SK-N-SH (cell line): ENCODE data around the gene TTC31. TPM values are rescaled to one million over a fixed set of nuclear protein-coding genes. Genes with fewer than 3 reads are reported as not detected.

Experiments
- CTCF ChIA-PET: fragments of 300-600, 350-600 bp; formaldehyde crosslinking; extraction: SDS; loops from one replicate; lab custom pipeline; 2021; lab: Yijun Ruan, JAX
- POLR2A ChIA-PET: fragments of 350-600 bp; sonication (Branson Sonifier 250); formaldehyde crosslinking; extraction: SDS; loops from one replicate; lab custom pipeline; 2020; ENCODE audit warnings: antibody characterized with exemption, inconsistent platforms; lab: Yijun Ruan, JAX
- DNase-seq: peaks from one replicate; pipeline ENCODE4 v3.0.0; 2012
- H2AFZ ChIP-seq: fragments of 200-600 bp; sonication (generic); 2 replicates; pipeline ENCODE4 v1.8.1; 2016; ENCODE audit warnings: antibody characterized with exemption, mild to moderate bottlenecking, low read depth
- H3F3A ChIP-seq: fragments of 200-600 bp; sonication (generic); replicated peaks from 2 replicates; pipeline ENCODE3; 2016; ENCODE audit warnings: antibody characterized with exemption, mild to moderate bottlenecking; ENCODE audit not compliant: insufficient read depth
- H3K27ac ChIP-seq, 2 experiments: fragments of 200-500 bp in 1 of 2; fragments of 200-600 bp in 1 of 2; sonication (Bioruptor generic) in 1 of 2; sonication (generic), shearing (Covaris generic) in 1 of 2; 2 replicates each; pipeline versions ENCODE4 v1.5.1 to v1.6.1; 2014 to 2016; ENCODE audit warnings: low read depth in 2 of 2, inconsistent platforms in 1 of 2, low read length in 1 of 2, mild to moderate bottlenecking in 1 of 2, mixed read lengths in 1 of 2
- H3K27me3 ChIP-seq: fragments of 200-600 bp; sonication (generic), shearing (Covaris generic); 2 replicates; pipeline ENCODE4 v1.6.1; 2016; ENCODE audit warnings: mixed run types; ENCODE audit not compliant: insufficient read depth
- H3K36me3 ChIP-seq, 2 experiments: fragments of 200-500 bp in 1 of 2; fragments of 200-600 bp in 1 of 2; sonication (Bioruptor generic) in 1 of 2; sonication (generic) in 1 of 2; replicated peaks in 1 of 2; 2 replicates each; pipeline versions ENCODE3 to v1.5.1; 2014 to 2016; ENCODE audit warnings: low read length in 1 of 2, mild to moderate bottlenecking in 1 of 2; ENCODE audit not compliant: insufficient read depth in 2 of 2, control insufficient read depth in 1 of 2
- H3K4me1 ChIP-seq, 2 experiments: fragments of 200-500 bp in 1 of 2; fragments of 200-600 bp in 1 of 2; sonication (Bioruptor generic) in 1 of 2; sonication (generic), shearing (Covaris generic) in 1 of 2; 2 replicates each; pipeline versions ENCODE4 v1.5.1 to v1.6.1; 2014 to 2016; ENCODE audit warnings: low read depth in 1 of 2, low read length in 1 of 2, mixed run types in 1 of 2; ENCODE audit not compliant: insufficient read depth in 2 of 2, control insufficient read depth in 1 of 2
- H3K4me2 ChIP-seq: fragments of 200-600 bp; sonication (generic), shearing (Covaris generic); 2 replicates; pipeline ENCODE4 v1.6.1; 2017; ENCODE audit warnings: mixed run types
- H3K4me3 ChIP-seq, 2 experiments: fragments of 200-500 bp in 1 of 2; fragments of 200-600 bp in 1 of 2; sonication (Bioruptor generic) in 1 of 2; sonication (generic), shearing (Covaris generic) in 1 of 2; 2 replicates each; pipeline versions ENCODE4 v1.5.1 to v1.8.1; 2014 to 2016; ENCODE audit warnings: low read depth in 2 of 2, inconsistent platforms in 1 of 2, low read length in 1 of 2, mild to moderate bottlenecking in 1 of 2, mixed read lengths in 1 of 2, moderate library complexity in 1 of 2
- H3K79me2 ChIP-seq: fragments of 200-600 bp; sonication (generic); 2 replicates; pipeline ENCODE4 v1.8.1; 2017; ENCODE audit warnings: mild to moderate bottlenecking; ENCODE audit not compliant: insufficient read depth
- H3K9ac ChIP-seq: fragments of 200-600 bp; sonication (generic); 2 replicates; pipeline ENCODE4 v1.6.1; 2017; ENCODE audit warnings: mixed run types
- H3K9me2 ChIP-seq: fragments of 200-600 bp; sonication (generic); 2 replicates; pipeline ENCODE4 v1.6.1; 2017; ENCODE audit warnings: mixed run types
- H3K9me3 ChIP-seq: fragments of 200-600 bp; sonication (generic); 2 replicates; pipeline ENCODE4 v1.6.1; 2017; ENCODE audit warnings: mixed run types, mild to moderate bottlenecking, moderate library complexity
- H4K20me1 ChIP-seq: fragments of 200-600 bp; sonication (generic); 2 replicates; pipeline ENCODE4 v1.6.1; 2017; ENCODE audit warnings: mild to moderate bottlenecking, mixed run types; ENCODE audit not compliant: insufficient read depth
- CHD2 ChIP-seq: fragments of 150-350 bp; IDR thresholded peaks from 2 replicates; pipeline ENCODE4 v1.6.1; 2018; ENCODE audit warnings: low read length; ENCODE audit not compliant: partially characterized antibody
- ELF1 ChIP-seq: IDR thresholded peaks from 2 replicates; pipeline ENCODE4 v1.4.0; 2012
- EP300 ChIP-seq, 2 experiments: IDR thresholded peaks; 2 replicates each; pipeline versions ENCODE4 v1.4.0 to v1.6.1; 2012; ENCODE audit warnings: borderline replicate concordance in 1 of 2, low read depth in 1 of 2, low read length in 1 of 2
- FOXJ3 ChIP-seq: sonication (generic); formaldehyde crosslinking; IDR thresholded peaks from 2 replicates; pipeline ENCODE4 v1.5.1; 2020; ENCODE audit warnings: mild to moderate bottlenecking, missing genetic modification reagents
- FOXM1 ChIP-seq: IDR thresholded peaks from 2 replicates; pipeline ENCODE4 v1.4.0; 2012; ENCODE audit warnings: low read depth, mild to moderate bottlenecking
- GABPA ChIP-seq: IDR thresholded peaks from 2 replicates; pipeline ENCODE4 v1.4.0; 2012; ENCODE audit warnings: low read depth, mild to moderate bottlenecking
- MAX ChIP-seq: IDR thresholded peaks from 2 replicates; pipeline ENCODE4 v1.4.0; 2012; ENCODE audit warnings: low read depth
- MXI1 ChIP-seq: IDR thresholded peaks from 2 replicates; pipeline ENCODE4 v1.6.1; 2012; ENCODE audit warnings: mild to moderate bottlenecking, low read depth, low read length, improper control_type of control experiment
- POLR2AphosphoS5 ChIP-seq: IDR thresholded peaks from 2 replicates; pipeline ENCODE4 v1.6.1; 2012; ENCODE audit warnings: low read depth, low read length
- RAD21 ChIP-seq: IDR thresholded peaks from 2 replicates; pipeline ENCODE4 v1.6.1; 2012; ENCODE audit warnings: mild to moderate bottlenecking, low read length
- RFX5 ChIP-seq: IDR thresholded peaks from 2 replicates; pipeline ENCODE4 v1.6.1; 2012; ENCODE audit warnings: mild to moderate bottlenecking, improper control_type of control experiment, low read length
- SIN3A ChIP-seq: IDR thresholded peaks from 2 replicates; pipeline ENCODE4 v1.6.1; 2012; ENCODE audit warnings: low read depth, mild to moderate bottlenecking, low read length, moderate library complexity, borderline replicate concordance
- TAF1 ChIP-seq: IDR thresholded peaks from 2 replicates; pipeline ENCODE4 v1.6.1; 2012; ENCODE audit warnings: low read depth, mild to moderate bottlenecking, low read length, moderate library complexity, borderline replicate concordance
- TEAD4 ChIP-seq: IDR thresholded peaks from 2 replicates; pipeline ENCODE4 v1.4.0; 2012; ENCODE audit warnings: mild to moderate bottlenecking, borderline replicate concordance; ENCODE audit not compliant: insufficient read depth
- YY1 ChIP-seq: IDR thresholded peaks from 2 replicates; pipeline ENCODE4 v1.4.0; 2012; ENCODE audit warnings: low read depth, mild to moderate bottlenecking
- WGBS: methylation state at CpG from one replicate; pipeline ENCODE4 v1.1.6; 2017; ENCODE audit warnings: low lambda C conversion rate; 5-methylcytosine and 5-hydroxymethylcytosine counted together
- polyA plus RNA-seq, 3 experiments: library from polyadenylated mRNA; depleted of rRNA; stranded (reverse); fragments of >200 nt; gene quantifications; 2 replicates each; pipeline ENCODE4 v1.2.3, GENCODE V29; 2012

The TTC31 gene
- polyA plus RNA-seq, 1 of the 3 experiments (the other 2 are of a cell fraction) = 27.9 TPM

- no peaks in the 10 kb centered on the region for H3K27me3 ChIP-seq
- ChIA-PET POLR2A (interaction anchor here (0.7 to 3.0 kb wide), 13 partner anchors 8 to 75 kb away, joined by 3 to 27 read pairs (median 8); partner anchors contain the start of genes C2orf81, INO80B, MRPL53 and TLX2), CTCF (interaction anchor here (0.7 to 2.5 kb wide), 9 partner anchors 10 to 105 kb away, joined by 3 to 9 read pairs (median 3); partner anchors contain the start of genes INO80B and WBP1)
- H3K4me1 ChIP-seq = peaks cover 20 to 27% of the 10 kb centered on the region in 2 experiments; a peak in 3 of 4 replicates
- peaks cover 6% of the 10 kb centered on the region for H3F3A ChIP-seq
- H3K36me3 ChIP-seq = no peaks in the 10 kb centered on the region
- WGBS = 6% methylated on average over 12 of the region's 14 CpGs
- H3K4me2 ChIP-seq = peak overlapping the region; percentile 97
- no peaks in the 10 kb centered on the region for H3K9me3 ChIP-seq
- TF ChIP-seq EP300 (IDR thresholded peaks at IDR 0.05; ENCODE audit: borderline replicate concordance in 1 of 2, low read depth in 1 of 2, low read length in 1 of 2) (peak in 1 of 2 experiments; percentile 27; a peak in 1 of 4 replicates), MXI1 (peak; percentile 55; the same call in 1 of the 2 replicates), CHD2 (peak; percentile 27), FOXJ3 (CRISPR knock-in tag) (no peak), SIN3A (0 out of 2 replicates have a peak, but pooled peaks have one; percentile 10), RAD21 (peak; percentile 10; the same call in 1 of the 2 replicates), FOXM1 (no peak), RFX5 (0 out of 2 replicates have a peak, but pooled peaks have one; percentile 30)
- no peaks in the 10 kb centered on the region for H4K20me1 ChIP-seq
- peak overlapping the region; percentile 73 to 75 for H3K4me3 ChIP-seq
- DNase-seq = peak; percentile 84
- H3K79me2 ChIP-seq = peaks cover 30% of the 10 kb centered on the region
- no peaks in the 10 kb centered on the region for H3K9me2 ChIP-seq
- peak overlapping the region; percentile 95 for H2AFZ ChIP-seq
- H3K9ac ChIP-seq = peak overlapping the region; percentile 77
- H3K27ac ChIP-seq = peak overlapping the region; percentile 64 to 98; a peak in 3 of 4 replicates
Observed at GRCh38 chr2:74439803-74440377, 43.0 kb upstream of the TTC31 start.

- peaks cover 20 to 27% of the 10 kb centered on the region in 2 experiments; a peak in 3 of 4 replicates for H3K4me1 ChIP-seq
- H3K27me3 ChIP-seq = no peaks in the 10 kb centered on the region
- H4K20me1 ChIP-seq = no peaks in the 10 kb centered on the region
- H3K4me2 ChIP-seq = peak overlapping the region; percentile 97
- H3K9ac ChIP-seq = peak overlapping the region; percentile 77
- no peaks in the 10 kb centered on the region for H3K36me3 ChIP-seq
- H3K4me3 ChIP-seq = peak overlapping the region; percentile 73 to 75
- DNase-seq = peak; percentile 99
- 42% methylated on average over 24 of the region's 45 CpGs for WGBS
- H3K79me2 ChIP-seq = peaks cover 30% of the 10 kb centered on the region
- no peaks in the 10 kb centered on the region for H3K9me3 ChIP-seq
- peak overlapping the region; percentile 95 for H2AFZ ChIP-seq
- no peaks in the 10 kb centered on the region for H3K9me2 ChIP-seq
- peak overlapping the region; percentile 64 to 98 for H3K27ac ChIP-seq
- ChIA-PET CTCF (interaction anchor here (0.6 to 2.5 kb wide), 10 partner anchors 10 to 202 kb away, joined by 3 to 9 read pairs (median 3); partner anchors contain the start of genes INO80B and WBP1), POLR2A (interaction anchor here (0.7 to 3.0 kb wide), 12 partner anchors 9 to 74 kb away, joined by 3 to 27 read pairs (median 8); partner anchors contain the start of genes C2orf81, INO80B, MRPL53 and TLX2)
- no peak for TF ChIP-seq RFX5
- peak; percentile 65 for TF ChIP-seq MAX
- peak; percentile 60; the same call in 1 of the 2 replicates for TF ChIP-seq TAF1
- TF ChIP-seq ELF1 = peak; percentile 66
- peak; percentile 36; the same call in 1 of the 2 replicates for TF ChIP-seq SIN3A
- TF ChIP-seq YY1 = 0 out of 2 replicates have a peak, but pooled peaks have one; percentile 14
- TF ChIP-seq MXI1 = peak; percentile 17; the same call in 1 of the 2 replicates
- TF ChIP-seq GABPA = peak; percentile 53
- TF ChIP-seq TEAD4 = no peak
- peak; percentile 80 for TF ChIP-seq POLR2AphosphoS5
- peaks cover 6% of the 10 kb centered on the region for H3F3A ChIP-seq
Observed at GRCh38 chr2:74440378-74441169, 42.3 kb upstream of the TTC31 start.
